ENCODE measurements around the gene ZNF385B. TPM values are rescaled to one million over a fixed set of nuclear protein-coding genes. Genes with fewer than 3 reads are reported as not detected.

Gene ZNF385B
- total RNA-seq, 1 donor from 2014 or later, result 0.89 TPM

GRCh38 chr2:179550214-179550613 lies 311.2 kb downstream of the ZNF385B start:
- no peak for DNase-seq

- DNase-seq, result no peak
These were observed 314.8 kb downstream of the ZNF385B start for GRCh38 chr2:179546656-179547055.

GRCh38 chr2:179545024-179545423 lies 316.4 kb downstream of the ZNF385B start:
- DNase-seq, result no peak

- DNase-seq, result no peak
These were observed 318.0 kb downstream of the ZNF385B start for GRCh38 chr2:179543361-179543901.

GRCh38 chr2:179541586-179541985 lies 319.8 kb downstream of the ZNF385B start:
- DNase-seq, result no peak

DNA sequence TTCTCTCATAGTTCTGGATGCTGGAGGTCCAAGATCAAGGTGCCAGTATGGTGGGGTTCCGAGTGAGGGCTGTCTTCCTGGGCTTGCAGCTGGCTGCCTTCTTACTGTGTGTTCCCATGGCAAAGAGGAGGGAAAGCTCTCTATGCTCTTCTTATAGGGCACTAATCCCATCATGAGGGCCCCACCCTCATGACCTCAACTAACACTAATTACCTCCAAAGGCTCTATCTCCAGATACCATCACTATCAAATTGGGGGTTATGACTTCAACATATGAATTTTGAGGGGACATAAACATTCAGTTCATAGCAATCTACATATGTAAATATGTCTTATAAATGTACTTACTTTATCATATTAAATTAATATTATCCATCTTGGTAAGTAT lies 322.3 kb downstream of the ZNF385B start:
- DNase-seq, result no peak

GRCh38 chr2:179538406-179539123 lies 322.8 kb downstream of the ZNF385B start:
- no peak for DNase-seq

DNA sequence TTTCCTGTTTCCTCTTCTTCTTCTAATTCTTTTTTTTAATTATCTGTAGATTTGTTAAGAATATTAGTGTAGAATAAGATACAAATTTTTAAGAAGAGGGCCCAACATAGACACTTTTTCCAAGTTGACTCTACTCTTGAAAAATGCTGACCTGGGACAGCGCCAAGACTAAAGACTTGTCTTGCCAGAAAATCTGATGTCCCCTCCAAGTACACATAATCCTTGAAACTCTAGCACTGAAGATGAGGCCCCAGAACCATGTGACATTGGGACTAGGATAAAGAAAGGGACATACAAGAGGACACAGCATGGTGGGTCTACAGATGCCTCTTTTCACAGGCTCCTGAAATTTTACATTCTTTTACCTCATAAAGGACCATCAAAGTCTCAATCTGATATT lies 325.2 kb downstream of the ZNF385B start:
- no peak for DNase-seq

DNA sequence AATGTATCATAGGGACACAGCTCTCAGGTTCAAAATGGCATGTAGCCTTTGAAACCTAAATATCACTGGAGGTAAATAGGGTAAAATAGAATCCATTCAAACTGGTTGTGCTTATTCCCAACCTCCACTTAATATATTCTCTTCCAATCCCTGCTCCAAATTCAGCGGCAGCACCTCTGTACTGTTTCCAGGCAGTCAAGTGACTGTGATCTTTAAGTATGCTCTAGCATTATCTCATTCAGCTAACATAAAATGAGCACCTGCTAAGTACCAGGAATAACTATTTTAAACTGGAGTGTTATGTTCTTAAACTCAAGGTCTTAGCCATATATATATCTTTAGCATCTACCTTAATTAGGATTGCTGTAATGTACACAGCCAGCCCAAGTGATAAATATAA lies 327.5 kb downstream of the ZNF385B start:
- no peak for DNase-seq

DNA sequence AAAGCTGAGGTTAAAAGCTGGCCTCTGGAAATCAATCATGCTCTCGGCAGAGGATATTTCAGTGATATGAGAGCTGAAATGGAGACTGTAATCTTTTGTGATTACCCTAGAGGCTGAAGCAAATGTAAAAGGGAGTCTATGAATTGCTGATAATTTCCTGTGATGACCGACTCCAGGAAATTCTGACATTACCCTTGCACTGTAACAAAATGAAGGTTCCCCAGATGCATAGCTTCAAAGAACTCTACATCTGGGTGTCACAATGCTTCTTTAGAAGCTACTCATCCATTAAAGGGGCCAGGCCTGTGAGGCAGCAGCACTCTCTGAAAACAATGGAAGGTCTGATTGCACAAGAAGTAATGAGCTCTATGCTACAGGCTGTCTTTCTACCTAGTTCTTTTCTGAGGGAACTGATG lies 328.5 kb downstream of the ZNF385B start:
- DNase-seq, result no peak

DNA sequence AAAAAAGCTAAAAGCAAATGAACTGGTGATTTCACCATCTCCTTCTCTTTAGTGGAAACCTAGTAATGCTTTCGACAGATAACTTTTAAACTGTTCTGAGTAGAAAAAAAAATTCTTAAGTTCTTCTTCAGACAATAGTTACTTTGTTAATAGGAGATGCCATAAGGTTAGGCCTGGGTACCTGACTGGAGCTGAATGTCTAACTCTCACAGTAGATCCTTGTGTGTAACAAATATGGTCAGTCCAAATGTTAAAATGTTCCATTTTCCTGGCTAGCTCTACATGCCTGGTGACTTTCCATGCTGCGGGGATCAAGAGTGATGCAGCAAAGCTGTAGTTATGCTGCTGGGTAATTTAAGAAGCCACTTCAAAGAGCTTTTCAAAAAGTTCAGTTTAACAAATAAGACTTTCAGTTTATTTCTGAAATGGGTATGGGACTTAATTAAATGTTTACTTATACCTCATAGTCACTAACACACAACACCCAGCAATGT lies 332.8 kb downstream of the ZNF385B start:
- DNase-seq, result no peak

- DNase-seq, result no peak
These were observed 336.1 kb downstream of the ZNF385B start for GRCh38 chr2:179525340-179525739.

GRCh38 chr2:179524809-179525339 lies 336.5 kb downstream of the ZNF385B start:
- DNase-seq, result no peak

- no peak for DNase-seq
These were observed 339.5 kb downstream of the ZNF385B start for GRCh38 chr2:179521944-179522343.

- DNase-seq, result no peak
These were observed 342.6 kb downstream of the ZNF385B start for GRCh38 chr2:179518830-179519229.

DNA sequence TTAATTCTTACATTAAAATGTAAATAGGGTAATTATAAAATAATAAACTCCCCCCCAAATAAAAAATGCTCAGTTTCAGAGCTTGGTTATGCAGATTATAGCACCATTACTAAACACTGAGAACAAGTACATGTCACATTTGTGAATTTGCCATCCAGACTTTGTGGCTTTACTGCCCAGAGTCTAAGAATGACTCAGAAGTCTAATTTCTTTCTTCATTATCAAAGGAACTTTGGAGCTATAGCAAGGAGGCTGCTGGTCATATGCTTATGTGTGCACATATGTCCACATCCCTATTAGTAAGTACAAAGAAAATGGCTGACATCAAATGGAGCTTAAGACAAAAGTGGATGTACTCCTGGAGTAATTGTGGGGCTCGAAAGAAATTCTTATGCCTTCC lies 348.2 kb downstream of the ZNF385B start:
- DNase-seq, result no peak

DNA sequence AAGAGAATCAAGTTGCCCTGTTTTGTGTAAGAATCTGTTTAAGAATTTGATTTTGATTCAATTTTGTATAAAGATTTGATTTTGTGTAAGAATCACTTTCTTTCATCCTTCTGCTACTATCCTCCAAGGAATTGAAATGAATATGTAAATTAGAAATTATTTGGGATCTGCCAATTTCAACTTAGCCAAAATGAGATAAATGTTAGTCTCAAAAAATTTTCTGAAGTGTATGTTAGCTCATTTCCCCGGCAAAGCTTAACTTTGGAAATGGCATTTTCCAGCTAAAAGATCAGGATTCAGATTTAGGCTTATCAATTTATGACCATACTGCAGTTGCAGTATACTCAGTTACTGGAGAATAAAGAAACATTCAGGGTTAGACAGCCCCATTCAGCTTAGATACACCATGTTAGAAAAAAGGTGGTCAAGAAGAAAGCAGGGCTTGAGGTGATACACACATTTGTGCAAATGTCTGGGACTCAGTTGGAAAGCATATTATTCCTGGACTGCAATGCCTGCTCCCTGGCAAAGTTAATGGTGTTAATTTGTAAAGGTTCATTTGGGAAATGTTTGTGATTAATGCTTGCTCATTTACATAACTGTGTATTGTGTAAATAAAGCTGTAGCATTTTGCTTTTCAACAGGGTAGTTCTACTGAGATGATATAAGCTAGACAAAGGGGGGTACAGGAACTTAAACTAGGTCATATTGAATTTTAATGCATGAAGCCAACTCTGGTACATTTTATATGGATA lies 349.0 kb downstream of the ZNF385B start:
- DNase-seq, result no peak

DNA sequence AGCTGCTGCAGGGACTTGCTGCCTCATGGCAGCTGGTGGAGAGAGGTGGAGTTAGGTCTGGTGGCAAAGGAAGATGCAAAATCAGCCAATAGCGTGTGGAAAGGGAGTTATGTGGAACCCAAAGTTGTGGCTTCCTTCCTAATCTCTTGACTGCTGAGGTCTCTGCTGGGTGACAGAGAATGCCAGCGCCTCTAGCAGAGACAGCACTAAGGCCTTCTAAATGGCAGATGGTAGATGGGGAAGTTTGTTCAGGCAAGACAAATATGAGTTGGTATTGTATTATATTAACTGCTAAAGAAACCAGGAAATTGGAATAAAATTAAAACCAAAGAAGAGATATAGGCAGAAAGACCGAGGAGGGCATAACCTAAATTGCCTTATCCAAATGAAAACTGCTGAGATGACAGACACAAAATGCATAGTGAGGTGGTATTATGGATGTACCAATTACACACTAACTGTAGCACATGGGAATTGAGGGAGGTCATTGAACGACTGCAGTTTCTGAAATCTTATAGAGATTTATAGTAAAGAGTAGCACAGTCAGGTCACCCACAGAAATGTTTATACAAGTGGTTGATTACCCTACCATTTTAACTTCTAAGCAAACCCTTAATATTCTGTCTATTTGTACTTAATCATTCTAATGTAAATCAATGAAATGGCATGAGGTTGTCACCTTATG lies 350.2 kb downstream of the ZNF385B start:
- DNase-seq, result no peak

- no peak for DNase-seq
These were observed 366.1 kb downstream of the ZNF385B start for GRCh38 chr2:179495315-179495714.

DNA sequence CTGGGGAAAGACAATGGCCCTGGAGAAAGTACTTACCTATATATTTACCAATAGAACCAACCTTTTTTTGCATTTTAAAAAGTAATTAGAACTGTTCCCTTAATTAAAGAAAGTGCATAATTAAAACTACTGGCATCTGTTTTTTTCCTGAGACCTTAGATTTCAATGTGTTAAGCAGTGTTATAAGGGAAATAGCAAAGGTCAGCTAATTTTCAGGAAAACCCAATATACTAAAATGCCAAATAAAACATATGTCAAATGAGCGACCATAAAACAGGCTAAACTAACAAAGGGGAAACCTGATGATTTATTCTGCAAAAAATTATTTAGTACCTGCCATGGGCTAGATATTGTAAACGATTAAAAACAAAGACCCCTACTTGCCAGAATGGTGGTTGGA lies 372.8 kb downstream of the ZNF385B start:
- DNase-seq, result no peak

DNA sequence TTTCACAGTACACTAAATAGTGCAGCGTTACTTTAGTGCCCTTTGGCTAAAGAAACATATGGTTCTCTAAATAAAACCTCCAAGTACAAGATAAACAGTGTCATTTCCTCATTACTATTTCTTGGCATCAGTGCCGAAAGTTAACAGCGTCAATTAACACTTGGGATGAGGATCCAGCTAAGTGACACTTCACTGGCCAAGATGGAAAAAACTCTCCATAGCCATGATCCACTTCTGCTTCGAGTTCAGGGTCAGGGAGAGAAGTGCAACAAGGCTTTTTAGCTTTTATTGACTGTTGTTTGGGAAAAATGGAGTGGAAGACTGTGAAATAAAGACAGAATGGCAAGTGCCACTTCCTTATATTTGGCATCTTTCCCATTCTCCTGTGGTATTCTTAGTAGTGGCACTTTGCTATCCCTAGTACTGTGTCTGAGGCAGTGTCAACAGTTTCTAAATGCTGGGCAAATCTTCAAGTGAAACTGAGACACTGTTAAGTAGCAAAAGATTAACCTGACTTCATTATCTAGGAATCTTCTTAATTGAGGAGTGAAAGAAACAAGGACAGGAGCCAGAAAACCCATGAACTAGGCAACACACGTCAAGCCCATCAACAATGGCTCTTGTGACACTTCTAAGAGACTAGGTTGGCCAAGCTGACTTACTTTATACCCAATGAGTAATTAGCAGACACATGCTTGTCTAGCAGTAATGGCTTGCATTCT lies 374.2 kb downstream of the ZNF385B start:
- DNase-seq, result no peak

- DNase-seq, result no peak
These were observed 378.3 kb downstream of the ZNF385B start for GRCh38 chr2:179483131-179483530.
